Glomerular visceral epithelial cell (primary cell): ENCODE measurements around the gene TOMM22.

Experiments used
- DNase-seq: peaks from one replicate; pipeline ENCODE4 v3.0.0-alpha.2; 2016; ENCODE audit errors: extremely low spot score

TOMM22 gene

GRCh38 chr22:38696606-38697424 lies 15.1 kb downstream of the TOMM22 start:
- DNase-seq = peak; percentile 56

GRCh38 chr22:38697425-38698089 lies 15.8 kb downstream of the TOMM22 start:
- no peak for DNase-seq

DNA sequence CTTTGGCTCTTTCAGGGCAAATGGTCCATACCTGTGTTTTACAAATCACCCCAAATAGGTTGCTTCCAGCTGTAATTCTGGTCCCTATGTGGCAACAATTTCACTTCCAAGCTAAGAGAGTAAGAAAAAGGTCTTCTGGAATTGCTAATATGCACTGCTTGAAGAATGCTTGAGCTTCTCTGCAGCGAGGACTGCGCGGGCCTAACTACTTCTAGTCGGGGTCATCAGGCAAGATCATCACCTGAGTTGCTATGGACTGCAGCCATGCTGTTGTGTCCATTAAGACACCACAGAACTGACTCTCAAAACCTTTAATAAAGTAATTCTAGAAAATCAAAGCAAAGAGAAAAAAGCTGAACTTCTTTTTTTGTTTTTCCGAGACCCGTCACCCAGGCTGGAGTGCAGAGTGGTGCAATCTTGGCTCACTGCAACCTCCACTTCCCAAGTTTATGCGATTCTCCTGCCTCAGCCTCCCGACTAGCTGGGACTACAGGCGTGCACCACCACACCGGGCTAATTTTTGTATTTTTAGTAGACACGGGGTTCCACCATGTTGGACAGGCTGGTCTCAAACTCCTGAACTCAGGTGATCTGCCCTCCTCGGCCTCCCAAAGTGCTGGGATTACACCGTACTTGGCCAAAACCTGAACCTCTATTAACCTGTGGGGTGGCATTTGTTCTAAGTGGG lies 16.8 kb downstream of the TOMM22 start:
- DNase-seq = no peak

GRCh38 chr22:38699143-38699542 lies 17.4 kb downstream of the TOMM22 start:
- DNase-seq = no peak

DNA sequence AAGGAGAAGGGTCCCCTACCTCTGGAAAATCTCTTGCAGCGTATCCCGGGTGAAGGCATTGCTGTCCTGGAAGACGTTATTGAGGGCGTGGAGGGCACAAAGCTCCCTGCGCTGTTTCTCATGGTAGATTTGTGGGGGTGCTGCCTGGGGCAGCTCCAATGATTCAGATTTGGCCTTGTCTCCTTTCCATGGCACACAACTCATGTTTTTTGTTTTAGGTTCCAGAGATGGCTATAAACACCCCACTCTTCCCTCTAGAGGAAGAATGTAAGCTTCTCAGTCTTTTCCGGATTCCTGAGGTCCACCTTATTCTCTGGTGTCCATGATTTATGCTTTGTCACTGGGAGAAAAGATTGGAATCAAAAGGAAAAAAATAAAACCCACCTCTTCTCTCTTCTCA lies 18.0 kb downstream of the TOMM22 start:
- DNase-seq = peak; percentile 17

DNA sequence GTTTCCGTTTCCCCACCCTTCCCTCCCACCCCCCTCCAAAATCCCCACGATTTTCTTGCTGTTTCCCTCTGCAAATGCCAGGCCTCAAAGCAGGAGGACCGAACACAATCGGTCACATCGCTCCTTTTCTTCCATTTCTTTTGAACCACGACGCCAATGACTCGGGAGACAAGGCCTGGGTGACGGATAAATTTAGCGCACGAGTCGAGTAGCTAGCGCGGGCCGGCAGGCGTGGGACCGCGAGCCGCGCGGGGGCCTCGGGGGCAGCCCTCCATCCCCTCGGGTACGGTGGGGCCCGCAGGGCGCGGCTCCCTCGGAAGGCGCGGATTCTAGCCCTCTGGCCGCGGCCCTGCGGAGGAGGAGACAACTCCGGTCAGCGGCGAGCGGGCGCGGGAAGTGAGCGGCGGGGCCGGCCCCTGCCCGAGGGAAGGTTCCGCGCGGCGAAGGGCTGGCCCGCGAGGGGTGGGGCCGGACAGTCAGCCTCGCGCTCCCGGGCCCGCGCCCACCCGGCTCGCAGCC lies 18.6 kb downstream of the TOMM22 start:
- DNase-seq = no peak

DNA sequence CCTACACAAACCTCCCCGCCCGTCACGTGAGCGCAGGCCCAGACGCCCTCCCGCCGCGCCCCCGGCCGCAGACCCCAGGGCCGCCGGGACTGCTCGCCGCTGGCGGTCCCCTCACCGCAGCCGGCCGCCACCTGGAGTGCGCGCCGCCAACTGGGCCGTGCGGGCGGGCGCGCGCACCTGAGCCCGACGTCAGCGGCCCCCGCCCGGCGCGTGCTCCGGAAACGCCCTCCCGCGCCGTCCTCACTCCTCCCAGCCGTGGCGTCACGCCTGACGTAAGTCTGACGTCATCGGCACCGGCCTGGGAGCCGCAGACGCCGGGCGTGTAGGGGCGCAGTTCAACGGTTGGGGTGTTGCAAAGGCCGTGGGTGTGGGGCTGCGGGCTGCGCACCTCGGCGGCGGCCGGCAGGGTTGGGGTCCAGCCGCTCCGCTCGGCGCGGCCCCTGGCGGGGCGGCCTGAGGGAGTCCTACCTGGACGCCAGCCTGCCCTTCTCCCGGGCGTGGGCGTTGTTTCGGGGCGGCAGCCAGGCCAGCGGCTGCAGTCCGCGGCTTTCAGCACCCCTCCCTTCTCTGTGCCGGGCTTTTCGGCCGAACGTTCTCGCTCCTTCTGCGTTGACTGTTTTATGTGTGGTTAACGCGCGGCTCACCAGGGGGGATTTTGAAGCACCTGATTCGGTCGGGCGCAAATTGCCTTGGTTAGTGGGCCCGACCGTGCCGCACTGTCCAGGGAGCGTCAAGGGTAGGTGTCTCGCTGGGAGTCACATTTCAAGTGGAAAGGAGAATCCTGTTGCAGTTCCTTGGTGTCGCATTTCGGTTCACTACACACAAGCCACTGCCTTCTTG lies 19.3 kb downstream of the TOMM22 start, which contains the start of gene JOSD1:
JOSD1 (minus strand) TSS at position 155 of the 840 bp plus-strand sequence. CDS start 956 bp downstream, outside the sequence.
- peak; percentile 90 for DNase-seq

- DNase-seq = no peak
These were observed 23.0 kb downstream of the TOMM22 start for GRCh38 chr22:38704654-38705234.

DNA sequence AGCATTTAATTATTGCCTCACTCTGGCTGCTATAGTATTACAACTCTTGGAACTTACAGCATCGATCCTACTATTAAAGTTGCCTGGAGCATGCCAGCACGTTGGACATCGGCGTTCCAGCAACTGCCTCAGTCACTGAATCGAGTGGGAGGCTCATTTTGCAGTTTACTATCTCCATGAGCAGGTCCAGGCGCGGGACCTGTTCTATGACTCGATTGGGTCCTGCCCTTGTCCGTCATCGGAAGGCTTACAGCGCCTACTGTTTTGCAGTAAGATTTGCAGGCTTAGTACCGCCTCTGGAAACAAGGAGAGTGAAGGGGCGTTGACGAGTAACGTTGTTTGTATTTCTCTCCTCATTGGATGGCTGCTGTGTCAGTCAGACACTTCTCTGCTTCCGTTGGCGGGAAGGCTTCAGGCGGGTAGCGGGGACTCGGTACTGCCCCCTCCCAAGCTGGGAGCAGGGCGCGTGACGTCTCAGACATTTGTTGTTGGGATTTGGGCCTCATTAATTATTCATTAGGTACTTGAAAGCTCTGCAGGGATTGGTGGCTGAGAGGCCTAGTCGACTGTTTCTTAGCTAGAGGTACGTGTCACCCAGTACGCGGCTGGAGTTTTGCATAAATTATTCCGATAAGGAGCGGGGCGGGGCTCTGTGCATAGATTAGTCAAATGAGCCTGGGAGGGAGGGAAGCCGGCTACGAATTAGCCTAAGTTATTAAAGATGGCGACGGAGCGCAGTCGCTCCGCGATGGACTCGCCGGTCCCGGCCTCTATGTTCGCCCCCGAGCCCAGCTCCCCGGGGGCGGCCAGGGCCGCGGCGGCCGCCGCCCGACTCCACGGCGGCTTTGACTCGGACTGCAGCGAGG lies 23.7 kb downstream of the TOMM22 start, which contains the start of gene GTPBP1:
GTPBP1 (plus strand) TSS at position 710 of the 866 bp plus-strand sequence; CDS start at position 722, 12 bp downstream.
- peak; percentile 100 for DNase-seq

DNA sequence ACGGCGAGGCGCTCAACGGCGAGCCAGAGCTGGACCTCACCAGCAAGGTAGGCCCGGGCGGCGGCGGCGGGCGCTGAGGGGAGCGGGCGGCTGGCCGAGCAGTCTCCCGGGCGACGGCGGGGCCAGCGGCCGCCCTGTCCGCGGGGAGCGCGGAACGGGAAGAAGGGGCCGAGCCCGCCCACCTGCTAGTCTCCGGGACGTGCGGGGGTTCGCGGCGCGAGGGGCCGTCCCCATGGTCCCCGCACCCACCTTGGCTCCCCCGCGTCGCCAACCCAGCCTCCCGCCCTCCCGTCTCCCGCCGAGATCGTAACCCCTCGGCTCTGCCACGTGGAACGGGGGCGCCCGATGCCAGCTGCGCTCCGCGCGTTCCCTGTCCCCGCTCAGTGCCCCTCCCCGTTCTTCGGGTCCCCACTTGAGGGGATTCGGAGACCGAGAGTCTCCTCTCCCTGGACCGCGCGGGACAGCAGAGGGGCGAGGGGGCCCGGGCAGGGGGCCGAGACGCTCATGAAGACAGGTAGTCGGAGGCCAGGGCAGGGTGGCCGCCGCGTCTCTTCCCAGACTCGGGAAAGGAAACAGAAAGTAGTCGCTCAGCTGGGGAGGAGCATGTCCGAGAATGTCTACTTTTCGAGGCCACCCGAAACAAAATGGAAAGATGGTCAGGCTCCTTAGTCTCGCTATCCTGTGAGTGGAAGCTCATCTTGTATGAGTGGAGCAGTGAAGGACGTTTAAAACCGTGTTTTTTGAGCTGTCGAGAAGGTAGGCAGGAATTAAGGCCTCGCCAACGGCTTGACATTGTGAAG lies 24.5 kb downstream of the TOMM22 start:
- peak; percentile 18 for DNase-seq

GRCh38 chr22:38706901-38707195 lies 25.1 kb downstream of the TOMM22 start:
- DNase-seq = no peak

GRCh38 chr22:38707346-38707745 lies 25.6 kb downstream of the TOMM22 start:
- peak; percentile 9 for DNase-seq

DNA sequence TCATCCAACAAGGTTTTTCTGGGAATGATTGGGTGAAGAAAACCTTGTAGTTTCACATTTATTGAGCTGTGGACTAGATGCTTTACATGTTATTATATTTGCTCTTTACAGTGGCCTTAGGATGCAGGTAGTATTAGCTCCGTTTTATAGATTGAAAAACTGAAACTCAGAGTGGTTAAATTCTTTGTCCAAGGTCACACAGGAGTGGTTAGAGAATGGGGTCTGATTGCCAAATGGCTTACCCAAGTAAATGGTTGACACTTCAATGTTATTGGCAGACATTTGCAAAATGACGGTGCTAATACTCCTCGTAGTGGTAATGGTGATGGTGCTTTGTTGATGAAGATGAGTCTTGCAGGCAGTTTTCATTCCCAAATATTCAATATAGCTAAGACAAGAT lies 26.2 kb downstream of the TOMM22 start:
- no peak for DNase-seq

GRCh38 chr22:38709306-38709705 lies 27.5 kb downstream of the TOMM22 start:
- no peak for DNase-seq

DNA sequence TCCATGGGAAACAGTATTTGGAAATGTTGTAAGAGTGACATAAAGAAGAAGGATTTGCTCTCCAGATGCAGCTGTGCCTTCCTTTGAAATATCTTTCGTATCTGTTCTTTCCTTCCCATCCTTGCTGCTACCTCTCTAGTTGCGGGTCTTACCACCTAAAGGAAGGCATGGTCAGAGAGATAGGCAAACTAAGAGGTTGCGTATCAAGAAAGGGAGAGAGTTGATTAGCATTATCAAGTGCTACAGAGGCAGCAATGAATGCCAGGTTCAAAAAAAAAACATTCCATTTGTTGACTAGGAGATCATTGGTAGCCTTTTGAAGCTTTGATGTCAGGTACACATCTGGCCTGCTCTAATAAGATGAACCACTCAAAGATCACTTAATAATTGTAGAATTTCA lies 28.6 kb downstream of the TOMM22 start:
- no peak for DNase-seq

DNA sequence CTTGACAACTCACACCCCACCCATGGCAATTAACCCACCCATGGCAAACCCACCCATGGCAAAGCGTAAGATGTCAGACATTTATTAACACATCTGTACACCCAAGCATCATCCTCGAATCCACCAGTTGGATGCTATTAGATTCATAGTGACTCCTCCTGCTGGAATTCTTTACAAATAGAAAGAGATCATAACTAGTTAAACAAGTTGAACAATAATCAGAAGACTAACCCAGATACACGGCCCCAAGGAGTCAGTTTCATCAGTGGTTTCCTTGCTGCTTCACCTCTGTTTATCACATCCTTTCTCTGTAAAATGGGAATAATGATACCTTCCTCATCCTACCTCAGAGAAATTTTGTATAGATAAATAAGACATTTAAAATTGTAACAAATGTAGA lies 29.1 kb downstream of the TOMM22 start:
- no peak for DNase-seq

DNA sequence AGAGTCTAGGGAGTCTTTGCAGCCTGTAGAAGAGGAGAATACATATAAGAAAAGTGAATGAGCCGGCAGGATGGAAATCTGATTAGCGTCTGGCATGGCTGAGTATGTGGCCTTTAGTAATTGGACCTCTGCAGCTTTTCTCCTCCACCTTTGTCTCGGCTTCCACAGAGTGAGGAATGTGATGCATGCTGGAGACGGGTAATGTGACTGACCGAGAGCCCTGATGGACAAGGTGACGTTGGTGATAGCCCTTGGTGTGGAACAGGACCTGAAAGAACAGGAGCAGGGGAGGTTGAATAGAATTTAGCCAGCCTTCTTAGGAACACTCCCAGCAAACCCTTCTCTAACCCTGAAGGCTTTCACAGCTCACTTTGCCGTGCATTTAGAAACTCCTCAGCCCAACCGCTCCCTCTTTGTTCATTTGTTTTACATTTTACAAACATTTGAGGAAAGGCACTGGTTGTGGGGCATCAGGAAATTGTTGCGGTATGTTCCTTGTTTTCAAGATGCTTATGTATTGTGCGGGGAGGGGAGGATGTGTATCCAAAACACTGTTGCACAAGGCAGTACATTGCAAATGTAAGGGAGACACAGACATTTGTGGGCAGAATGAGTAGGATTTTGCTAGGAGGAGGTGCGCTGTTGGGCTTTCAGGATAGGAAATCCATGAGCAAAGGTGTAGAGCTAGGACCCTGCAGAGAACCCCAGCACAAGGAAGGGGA lies 30.9 kb downstream of the TOMM22 start:
- DNase-seq = no peak

- no peak for DNase-seq
These were observed 32.2 kb downstream of the TOMM22 start for GRCh38 chr22:38713921-38714320.
